Activated CD4-positive, alpha-beta T cell treated with anti-CD3 and anti-CD28 coated beads, Interleukin-2, amount 10 ng/mL, durations not matched to agents 7 days and 5 days (primary cell): Measurements from ENCODE around the gene TNNC2. TPM values are rescaled to one million over a fixed set of nuclear protein-coding genes. Genes with fewer than 3 reads are reported as not detected.

Source experiments
- CTCF ChIA-PET: fragments of 350-600 bp; sonication (Branson Sonifier 250); formaldehyde crosslinking; loops from one replicate; lab custom pipeline; 2021; ENCODE audit warnings: antibody characterized with exemption; lab: Charles Lee
- POLR2A ChIA-PET: fragments of 350-600 bp; sonication (Branson Sonifier 250); formaldehyde crosslinking; loops from one replicate; lab custom pipeline; 2021; ENCODE audit warnings: antibody characterized with exemption; lab: Charles Lee
- DNase-seq: peaks from one replicate; pipeline ENCODE4 v3.0.0-alpha.2; 2020
- H3K27ac Mint-ChIP-seq: one replicate; pipeline ENCODE4 v1.8.0; 2021; ENCODE audit warnings: mild to moderate bottlenecking, moderate library complexity, mixed read lengths
- H3K27me3 Mint-ChIP-seq: one replicate; pipeline ENCODE4 v1.8.0; 2021; ENCODE audit warnings: mixed read lengths
- H3K36me3 Mint-ChIP-seq: one replicate; pipeline ENCODE4 v1.8.0; 2021; ENCODE audit warnings: low read depth, mixed read lengths
- H3K4me1 Mint-ChIP-seq: one replicate; pipeline ENCODE4 v1.8.0; 2021; ENCODE audit warnings: mixed read lengths
- H3K4me3 Mint-ChIP-seq: one replicate; pipeline ENCODE4 v1.8.0; 2021; ENCODE audit warnings: mild to moderate bottlenecking, moderate library complexity, mixed read lengths
- H3K9me3 Mint-ChIP-seq: one replicate; pipeline ENCODE4 v1.8.0; 2021; ENCODE audit warnings: mixed read lengths
- total RNA-seq, 2 experiments: library from RNA; stranded (reverse); gene quantifications; one replicate each; pipeline ENCODE4 v1.2.3, GENCODE V29; 2021

The TNNC2 gene
- total RNA-seq, 2 experiments from 2014 or later = not detected

DNA sequence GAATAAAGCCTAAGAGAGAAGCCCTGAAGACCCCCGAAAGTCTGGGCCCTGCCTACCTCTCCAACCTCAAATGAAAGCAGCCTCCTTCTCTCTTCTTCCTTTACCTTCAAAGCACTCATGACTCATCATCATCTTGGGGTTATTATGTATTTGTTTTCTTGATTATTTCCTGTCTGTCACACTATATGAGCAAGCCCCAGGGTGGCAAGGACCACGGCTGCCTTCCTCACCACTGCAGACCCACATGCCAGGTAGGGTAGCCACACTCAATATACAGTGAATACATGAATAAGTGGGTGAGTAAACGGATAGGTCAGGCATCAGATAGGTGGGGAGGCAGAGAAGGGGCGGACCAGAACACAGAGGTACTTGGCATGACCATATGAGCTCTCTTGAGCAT is 44.2 kb downstream of the TNNC2 start:
- Mint-ChIP-seq H3K4me1 (peaks cover 35% of the 10 kb centered on the region), H3K36me3 (no peaks in the 10 kb centered on the region), H3K27ac (peak overlapping the region; percentile 4), H3K4me3 (no peak overlapping the region), H3K9me3 (no peaks in the 10 kb centered on the region), H3K27me3 (peaks cover 6% of the 10 kb centered on the region)
- DNase-seq = peak; percentile 12
- POLR2A ChIA-PET = no interaction called here
- CTCF ChIA-PET = interaction anchor here (1.7 to 1.8 kb wide), 2 partner anchors 12 to 492 kb away, joined by 4 to 8 read pairs; no protein-coding TSS in a partner anchor

DNA sequence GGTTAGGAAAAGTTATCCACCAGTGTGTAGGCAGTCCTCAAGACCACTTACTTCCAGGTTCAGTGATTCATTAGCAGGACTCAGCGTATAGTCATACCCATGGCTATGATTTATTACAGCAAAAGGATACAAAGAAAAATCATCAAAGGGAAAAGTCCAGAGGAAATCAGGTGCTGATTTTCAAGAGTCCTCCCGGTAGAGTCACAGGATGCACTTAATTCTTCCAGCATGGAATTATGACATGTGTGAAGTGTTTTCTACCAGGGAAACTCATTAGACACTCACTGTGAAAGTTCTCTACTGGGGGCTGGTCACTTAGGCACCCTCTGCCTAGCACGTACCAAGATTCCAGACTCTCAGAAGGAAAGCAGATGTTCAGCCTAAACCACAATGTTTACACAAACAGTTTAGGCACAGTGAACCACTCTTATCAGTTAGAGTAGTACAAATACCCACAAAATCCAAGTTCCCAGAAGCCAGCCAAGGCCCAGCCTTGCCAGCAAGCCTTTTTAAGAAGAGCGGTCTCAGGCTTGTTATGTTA is 45.7 kb downstream of the TNNC2 start:
- Mint-ChIP-seq H3K27me3 (peaks cover 7% of the 10 kb centered on the region), H3K36me3 (no peaks in the 10 kb centered on the region), H3K27ac (no peak overlapping the region), H3K4me1 (peaks cover 35% of the 10 kb centered on the region), H3K9me3 (no peaks in the 10 kb centered on the region), H3K4me3 (no peak overlapping the region)
- no peak for DNase-seq
- CTCF ChIA-PET = interaction anchor here (2.9 kb wide), 1 partner anchor 11 kb away, joined by 15 read pairs; no protein-coding TSS in a partner anchor
- POLR2A ChIA-PET = no interaction called here

DNA sequence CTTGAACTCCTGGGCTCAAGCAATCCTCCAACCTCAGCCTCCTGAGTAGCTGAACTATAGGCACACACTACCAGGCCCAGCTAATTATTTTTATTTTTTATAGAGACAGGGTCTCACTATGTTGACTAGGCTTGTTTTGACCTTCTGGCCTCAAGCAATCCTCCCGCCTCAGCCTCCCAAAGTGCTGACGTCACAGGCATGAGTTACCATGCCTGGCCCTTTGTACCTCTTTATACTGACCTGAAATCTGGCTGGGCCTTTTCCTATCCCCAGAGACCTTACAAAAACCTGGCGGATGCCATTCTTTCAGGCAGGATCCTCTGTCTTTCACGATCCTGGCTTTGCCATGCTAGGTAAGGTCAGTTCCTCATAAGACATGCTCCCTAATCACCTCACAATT is 47.0 kb downstream of the TNNC2 start:
- no peak overlapping the region for H3K27ac Mint-ChIP-seq

DNA sequence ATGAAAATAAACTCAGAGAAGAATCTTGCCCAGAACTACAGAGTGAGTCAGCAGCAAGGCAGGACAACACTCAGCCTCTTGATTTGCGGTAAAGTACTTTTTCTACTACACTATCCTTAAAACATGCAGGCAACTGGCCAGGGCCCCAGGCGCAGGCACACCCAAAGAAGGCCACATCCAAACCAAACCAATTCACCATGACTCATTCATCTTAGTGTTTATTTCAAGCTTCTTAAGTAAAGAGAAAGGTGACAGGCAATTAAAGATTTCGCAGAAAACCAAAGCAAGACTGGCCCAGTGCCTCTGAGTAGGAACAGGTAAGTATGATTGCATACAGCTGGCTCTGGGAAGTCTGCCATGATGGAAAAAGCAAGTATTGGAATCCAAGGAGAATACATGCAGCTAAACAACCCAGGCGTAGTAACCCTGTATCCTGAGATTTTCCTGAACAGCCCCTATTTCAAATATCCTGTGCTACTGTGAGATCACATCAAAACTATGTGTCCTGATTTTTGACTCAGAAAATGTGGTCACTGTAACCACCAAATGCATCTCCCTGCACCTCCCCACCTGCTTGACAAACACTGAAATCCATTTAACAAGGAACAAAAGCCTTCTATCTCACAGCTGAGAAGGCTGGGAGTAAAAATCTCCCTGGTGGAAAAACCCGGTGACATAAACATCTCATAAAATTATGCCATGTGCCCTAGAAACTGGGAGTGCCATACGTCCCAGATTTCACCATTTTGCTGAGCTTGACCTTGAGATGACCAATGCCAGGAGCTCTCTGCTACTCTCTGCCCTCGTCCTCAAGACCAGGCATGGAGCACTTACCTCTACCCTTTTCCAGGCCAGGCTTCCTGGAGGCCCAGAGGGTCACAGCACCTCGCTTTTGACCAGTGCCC is 47.8 kb downstream of the TNNC2 start:
- H3K27me3 Mint-ChIP-seq = peaks cover 7% of the 10 kb centered on the region
- no peak overlapping the region for H3K4me3 Mint-ChIP-seq
- H3K36me3 Mint-ChIP-seq = no peaks in the 10 kb centered on the region
- CTCF ChIA-PET = interaction anchor here (0.6 to 2.9 kb wide), 3 partner anchors 8 to 278 kb away, joined by 3 to 15 read pairs (median 3); no protein-coding TSS in a partner anchor
- no peak for DNase-seq
- no peaks in the 10 kb centered on the region for H3K9me3 Mint-ChIP-seq
- POLR2A ChIA-PET = no interaction called here
- H3K27ac Mint-ChIP-seq = no peak overlapping the region
- peaks cover 34% of the 10 kb centered on the region for H3K4me1 Mint-ChIP-seq

More for the DNA sequence above, 47.0 kb downstream of the TNNC2 start:
- ChIA-PET POLR2A (no interaction called here), CTCF (interaction anchor here (0.6 to 2.9 kb wide), 5 partner anchors 9 to 409 kb away, joined by 3 to 15 read pairs (median 3); partner anchors contain the start of genes DNTTIP1 and WFDC3)
- peaks cover 7% of the 10 kb centered on the region for H3K27me3 Mint-ChIP-seq
- no peak overlapping the region for H3K4me3 Mint-ChIP-seq
- peaks cover 35% of the 10 kb centered on the region for H3K4me1 Mint-ChIP-seq
- DNase-seq = no peak
- no peaks in the 10 kb centered on the region for H3K36me3 Mint-ChIP-seq
- no peaks in the 10 kb centered on the region for H3K9me3 Mint-ChIP-seq

DNA sequence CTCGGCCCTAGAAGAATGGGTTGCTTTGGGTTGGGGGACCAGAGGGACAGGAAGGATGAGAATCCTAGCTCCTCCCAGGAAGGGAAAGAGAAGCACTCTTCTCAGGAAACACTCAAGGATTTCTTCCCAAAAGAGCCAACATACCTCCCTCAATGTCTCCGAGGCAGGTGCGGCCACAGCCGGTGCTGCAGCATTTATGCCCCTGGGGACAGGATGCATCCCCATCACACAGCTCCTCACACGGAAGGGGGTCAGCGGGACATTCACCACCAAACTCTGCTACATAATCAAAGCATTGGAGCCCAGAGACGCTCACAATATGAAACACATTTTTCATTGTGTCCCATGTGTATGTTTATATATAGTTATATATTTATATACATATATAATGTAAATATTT is 50.2 kb downstream of the TNNC2 start:
- H3K4me1 Mint-ChIP-seq = peaks cover 22% of the 10 kb centered on the region
- no peak overlapping the region for H3K4me3 Mint-ChIP-seq
- no peak for DNase-seq
- no peaks in the 10 kb centered on the region for H3K9me3 Mint-ChIP-seq
- H3K27ac Mint-ChIP-seq = no peak overlapping the region
- POLR2A ChIA-PET = no interaction called here
- H3K27me3 Mint-ChIP-seq = peaks cover 9% of the 10 kb centered on the region
- CTCF ChIA-PET = interaction anchor here (0.6 kb wide), 1 partner anchor 319 kb away, joined by 3 read pairs; no protein-coding TSS in a partner anchor
- no peaks in the 10 kb centered on the region for H3K36me3 Mint-ChIP-seq

DNA sequence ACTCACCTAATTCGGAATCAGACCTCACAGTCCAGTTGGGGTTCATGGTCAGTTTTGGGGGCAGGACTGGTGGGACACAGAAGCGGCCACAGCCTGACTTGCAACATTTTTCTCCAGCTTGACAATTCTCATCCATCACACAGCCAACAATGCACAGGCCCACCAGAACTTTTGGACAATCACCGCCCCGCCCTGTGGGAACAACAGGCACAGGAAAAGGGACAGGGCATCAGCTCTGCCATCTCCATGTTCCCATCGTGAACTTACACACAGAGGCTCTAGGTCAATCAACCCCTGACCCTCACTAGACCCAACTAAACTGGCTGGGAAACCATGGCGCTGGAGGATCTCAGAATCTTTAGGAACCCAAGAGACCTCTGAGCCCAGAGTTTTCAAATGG is 51.7 kb downstream of the TNNC2 start:
- POLR2A ChIA-PET = no interaction called here
- Mint-ChIP-seq H3K27me3 (peaks cover 9% of the 10 kb centered on the region), H3K4me1 (peaks cover 15% of the 10 kb centered on the region), H3K27ac (no peak overlapping the region), H3K9me3 (no peaks in the 10 kb centered on the region), H3K4me3 (no peak overlapping the region), H3K36me3 (no peaks in the 10 kb centered on the region)
- CTCF ChIA-PET = no interaction called here
- no peak for DNase-seq

DNA sequence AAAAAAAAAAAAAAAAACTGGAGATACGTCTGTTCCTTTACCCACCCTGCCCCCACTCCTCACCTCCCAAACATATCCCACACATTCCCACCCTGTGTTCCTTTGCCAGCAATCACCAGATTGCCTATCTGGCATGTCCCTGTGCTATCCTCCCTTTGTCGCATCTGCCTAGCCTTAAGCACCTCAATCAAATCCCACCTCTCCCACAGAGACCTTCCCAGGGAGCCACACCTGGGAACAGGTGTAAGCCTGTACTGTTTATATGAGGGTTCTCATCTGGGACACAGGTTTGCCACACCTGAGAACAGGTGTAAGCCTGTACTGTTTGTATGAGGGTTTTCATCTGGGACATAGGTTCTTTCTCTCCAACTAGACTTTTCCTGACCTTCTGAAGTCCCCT is 52.2 kb downstream of the TNNC2 start:
- no peak overlapping the region for H3K27ac Mint-ChIP-seq
- ChIA-PET CTCF (no interaction called here), POLR2A (no interaction called here)
- no peaks in the 10 kb centered on the region for H3K36me3 Mint-ChIP-seq
- no peaks in the 10 kb centered on the region for H3K9me3 Mint-ChIP-seq
- peaks cover 13% of the 10 kb centered on the region for H3K4me1 Mint-ChIP-seq
- no peak for DNase-seq
- H3K27me3 Mint-ChIP-seq = peaks cover 9% of the 10 kb centered on the region
- H3K4me3 Mint-ChIP-seq = no peak overlapping the region

Other genes starting within 250 kb of the TNNC2 start
- gene WFDC8, start 248.0 kb downstream of the TNNC2 start, total RNA-seq = not detected
- gene WFDC10A, start 197.6 kb downstream of the TNNC2 start, total RNA-seq = not detected
- gene WFDC9, start 196.0 kb downstream of the TNNC2 start, total RNA-seq = not detected
- gene WFDC11, start 157.1 kb downstream of the TNNC2 start, total RNA-seq = not detected
- not detected for gene WFDC13, start 125.3 kb downstream of the TNNC2 start, total RNA-seq
- not detected for gene WFDC10B, start 122.3 kb downstream of the TNNC2 start, total RNA-seq
- not detected for gene SPINT4, start 105.0 kb downstream of the TNNC2 start, total RNA-seq
- gene WFDC3, start 35.4 kb downstream of the TNNC2 start, total RNA-seq = not detected
- gene DNTTIP1, start 35.4 kb downstream of the TNNC2 start, total RNA-seq = 10 to 100 TPM; 32.0 to 33.5 TPM
- 100 to 1,000 TPM; 232 to 244 TPM for gene UBE2C, start 14.7 kb downstream of the TNNC2 start, total RNA-seq
- under 1 TPM; 0.72 to 0.87 TPM for gene SNX21, start 6.5 kb upstream of the TNNC2 start, total RNA-seq
- gene ACOT8, start 30.1 kb upstream of the TNNC2 start, total RNA-seq = 10 to 100 TPM; 35.0 to 35.6 TPM
- 1 to 10 TPM; 6.2 to 6.4 TPM for gene ZSWIM3, start 30.3 kb upstream of the TNNC2 start, total RNA-seq
- gene ZSWIM1, start 53.9 kb upstream of the TNNC2 start, total RNA-seq = 10 to 100 TPM in 1 of 2 experiments, 1 to 10 TPM in 1; 9.8 to 11.5 TPM
- gene SPATA25, start 60.3 kb upstream of the TNNC2 start, total RNA-seq = under 1 TPM; 0.56 to 0.84 TPM
- gene NEURL2, start 63.9 kb upstream of the TNNC2 start, total RNA-seq = 1 to 10 TPM; 2.6 TPM
- gene CTSA, start 64.0 kb upstream of the TNNC2 start, total RNA-seq = 10 to 100 TPM; 64.9 to 76.3 TPM
- under 1 TPM; 0.81 to 0.82 TPM for gene PLTP, start 84.8 kb upstream of the TNNC2 start, total RNA-seq
- 10 to 100 TPM; 44.0 to 44.6 TPM for gene PCIF1, start 107.4 kb upstream of the TNNC2 start, total RNA-seq
- gene ZNF335, start 144.9 kb upstream of the TNNC2 start, total RNA-seq = 10 to 100 TPM; 40.4 to 41.2 TPM
- not detected for gene MMP9, start 181.6 kb upstream of the TNNC2 start, total RNA-seq
- gene SLC12A5, start 201.9 kb upstream of the TNNC2 start, total RNA-seq = under 1 TPM; 0.42 to 0.87 TPM